Germinal center (tissue), 1 donor: ENCODE results near the gene WNK2.

Source experiments
- DNase-seq: peaks from one replicate; pipeline ENCODE4 v3.0.0; 2012; ENCODE audit warnings: mixed read lengths, low spot score

Gene WNK2

GRCh38 chr9:93185266-93186214 is 1.6 kb downstream of the WNK2 start:
- DNase-seq, result no peak

- no peak for DNase-seq
Measured at GRCh38 chr9:93186215-93186945, 2.4 kb downstream of the WNK2 start.

GRCh38 chr9:93187047-93187446 is 3.1 kb downstream of the WNK2 start:
- DNase-seq, result no peak

- no peak for DNase-seq
Measured at GRCh38 chr9:93187574-93187973, 3.6 kb downstream of the WNK2 start.

- no peak for DNase-seq
Measured at GRCh38 chr9:93188426-93189368, 4.8 kb downstream of the WNK2 start.

- DNase-seq, result no peak
Measured at GRCh38 chr9:93189369-93190132, 5.6 kb downstream of the WNK2 start.

- DNase-seq, result no peak
Measured at GRCh38 chr9:93190133-93190525, 6.2 kb downstream of the WNK2 start.

GRCh38 chr9:93190656-93191353 is 6.9 kb downstream of the WNK2 start:
- DNase-seq, result no peak

- DNase-seq, result no peak
Measured at GRCh38 chr9:93191354-93191660, 7.4 kb downstream of the WNK2 start.

- DNase-seq, result no peak
Measured at GRCh38 chr9:93192721-93193387, 8.9 kb downstream of the WNK2 start.

- no peak for DNase-seq
Measured at GRCh38 chr9:93193388-93194220, 9.7 kb downstream of the WNK2 start.

- no peak for DNase-seq
Measured at GRCh38 chr9:93194221-93194625, 10.3 kb downstream of the WNK2 start.

GRCh38 chr9:93194641-93195040 is 10.7 kb downstream of the WNK2 start:
- DNase-seq, result no peak

- no peak for DNase-seq
Measured at GRCh38 chr9:93196096-93197055, 12.4 kb downstream of the WNK2 start.

- DNase-seq, result no peak
Measured at GRCh38 chr9:93197670-93198069, 13.7 kb downstream of the WNK2 start.

- DNase-seq, result no peak
Measured at GRCh38 chr9:93198117-93198837, 14.3 kb downstream of the WNK2 start.

GRCh38 chr9:93198838-93199625 is 15.1 kb downstream of the WNK2 start:
- DNase-seq, result no peak
